Medulla oblongata (tissue), 1 donor: Measurements from ENCODE around the gene ARHGEF7.

Source experiments
- DNase-seq: peaks from one replicate; pipeline ENCODE4 v3.0.0-alpha.2; 2015; ENCODE audit errors: extremely low spot score

The ARHGEF7 gene

DNA sequence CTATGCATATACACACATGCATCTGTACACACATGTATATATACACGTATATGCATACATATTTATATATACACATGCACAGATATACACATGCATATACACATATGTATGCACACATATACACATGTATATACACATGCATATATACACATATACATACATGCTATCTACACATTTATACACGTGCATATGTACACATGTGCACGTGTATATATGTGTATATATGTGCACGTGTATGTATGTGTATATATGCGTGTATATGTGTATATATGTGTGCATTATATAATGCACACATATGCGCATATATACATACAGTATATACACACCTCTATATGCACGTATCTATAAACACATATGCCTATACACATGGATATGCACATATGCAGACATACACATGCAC is 17.8 kb downstream of the ARHGEF7 start:
- DNase-seq = no peak

GRCh38 chr13:111139452-111139851 is 24.3 kb downstream of the ARHGEF7 start:
- DNase-seq = no peak

GRCh38 chr13:111139873-111140561 is 24.9 kb downstream of the ARHGEF7 start:
- no peak for DNase-seq

GRCh38 chr13:111140562-111141105 is 25.5 kb downstream of the ARHGEF7 start:
- DNase-seq = no peak

DNA sequence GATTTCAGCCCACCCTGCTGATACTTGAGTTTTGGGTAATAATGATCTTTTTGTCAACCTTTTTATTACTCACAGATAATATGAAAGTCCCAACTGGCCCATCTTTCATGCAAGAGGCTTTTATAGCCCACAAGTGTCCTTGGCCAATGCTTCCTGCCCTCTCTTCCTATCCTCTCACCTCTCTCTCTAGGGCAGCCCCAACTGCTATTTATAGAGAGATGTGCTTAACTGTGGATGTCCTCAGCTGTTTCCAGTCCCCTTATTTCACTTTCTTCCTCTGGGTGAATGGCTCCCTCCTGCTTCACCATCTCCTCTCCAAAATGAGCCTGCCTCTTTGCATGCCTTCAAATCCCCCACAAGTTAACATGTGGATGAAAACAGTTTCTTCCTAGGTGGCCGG is 27.4 kb downstream of the ARHGEF7 start:
- DNase-seq = no peak

DNA sequence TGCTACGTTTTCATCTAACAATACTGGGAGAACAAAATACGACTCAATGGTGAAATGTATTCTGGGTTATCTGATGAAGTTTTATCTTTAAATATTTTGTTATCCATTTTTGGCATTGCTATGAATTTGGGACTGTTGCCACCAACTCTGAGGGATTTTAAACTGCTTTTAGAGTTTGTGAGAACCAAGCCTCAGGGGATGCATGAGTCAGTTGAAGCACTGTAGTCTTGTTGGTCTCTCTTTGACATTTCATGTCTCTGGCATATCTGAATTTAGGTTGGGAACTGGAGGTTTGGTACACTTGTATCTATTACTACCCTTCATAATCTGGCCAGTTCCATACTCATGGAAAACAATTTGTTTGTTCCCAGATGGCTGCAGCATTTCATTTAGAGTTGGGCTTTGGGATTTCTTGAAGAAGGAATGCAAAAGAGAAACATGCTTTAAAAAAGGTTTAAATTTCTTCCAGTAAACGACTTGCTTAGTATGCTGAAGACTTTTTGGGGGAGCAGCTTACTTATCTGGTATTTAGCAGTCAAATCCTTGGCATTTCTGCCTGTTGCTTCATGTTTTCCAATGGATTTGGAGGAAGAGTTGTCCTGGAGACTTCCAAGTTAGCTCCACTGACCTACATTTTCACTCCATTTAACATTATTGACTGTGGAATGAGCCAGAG is 28.9 kb downstream of the ARHGEF7 start:
- DNase-seq = peak; percentile 24

- DNase-seq = no peak
Measured at GRCh38 chr13:111145071-111145470, 30.0 kb downstream of the ARHGEF7 start.

DNA sequence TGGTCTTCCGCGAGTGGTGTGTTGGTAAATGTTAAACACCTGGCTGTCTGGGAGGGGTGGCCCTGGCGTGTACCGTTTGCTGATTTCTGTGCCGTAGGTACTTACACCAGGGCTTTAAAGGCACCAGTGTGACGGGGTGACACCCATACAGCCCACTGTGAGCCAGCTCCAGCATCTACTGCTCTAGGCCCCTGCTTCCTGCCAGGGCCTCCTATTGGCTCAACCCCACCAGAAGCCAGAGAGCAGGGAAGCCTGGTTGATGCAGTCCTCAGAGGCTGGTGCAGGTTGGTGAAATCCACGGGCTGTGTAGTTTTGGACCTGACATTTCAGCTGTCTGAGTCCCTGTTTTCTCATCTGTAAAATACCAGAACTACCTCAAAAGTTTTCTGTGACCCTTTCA is 30.4 kb downstream of the ARHGEF7 start:
- DNase-seq = no peak

GRCh38 chr13:111152844-111153243 is 37.7 kb downstream of the ARHGEF7 start:
- peak; percentile 12 for DNase-seq

- peak; percentile 95 for DNase-seq
Measured at GRCh38 chr13:111153279-111153976, 38.3 kb downstream of the ARHGEF7 start.

DNA sequence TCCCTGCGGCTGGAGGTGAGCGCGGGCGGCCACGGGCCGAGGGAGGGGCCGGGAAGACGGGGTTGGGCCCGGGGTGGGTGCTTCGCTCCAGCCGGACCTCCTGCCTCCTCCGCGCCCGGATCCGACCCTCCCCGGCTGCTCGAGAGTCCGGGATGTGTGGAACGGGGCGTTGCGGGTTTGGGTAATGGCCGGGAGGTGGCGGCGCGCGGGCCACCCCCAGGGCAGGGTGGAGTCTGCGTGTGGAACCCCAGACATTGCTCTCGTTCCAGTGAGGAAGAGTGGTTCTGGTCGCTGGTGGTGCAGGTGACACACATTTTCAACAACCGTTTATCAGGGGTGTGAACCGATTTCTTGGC is 38.8 kb downstream of the ARHGEF7 start:
- DNase-seq = peak; percentile 29

DNA sequence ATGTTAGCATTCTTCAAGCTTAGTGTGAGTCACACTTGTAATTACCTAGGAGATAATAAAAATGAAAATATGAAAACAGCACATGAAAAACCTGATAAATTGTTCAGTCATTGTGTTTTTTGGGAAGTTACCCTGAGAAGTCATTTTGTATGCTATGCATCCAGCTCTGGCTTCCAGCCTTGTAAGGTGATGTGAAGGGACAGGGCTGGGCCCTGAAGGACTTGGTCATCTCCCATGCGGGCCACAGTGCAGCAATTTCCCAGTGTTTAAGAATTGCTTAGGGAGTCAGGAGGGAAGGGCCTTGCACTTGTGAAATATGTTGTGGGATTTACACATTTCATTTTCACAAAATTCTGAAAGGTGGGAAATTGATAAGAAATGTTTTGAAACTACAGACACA is 41.3 kb downstream of the ARHGEF7 start:
- no peak for DNase-seq

GRCh38 chr13:111158136-111158805 is 43.2 kb downstream of the ARHGEF7 start:
- DNase-seq = peak; percentile 36

- no peak for DNase-seq
Measured at GRCh38 chr13:111159362-111160320, 44.5 kb downstream of the ARHGEF7 start.

DNA sequence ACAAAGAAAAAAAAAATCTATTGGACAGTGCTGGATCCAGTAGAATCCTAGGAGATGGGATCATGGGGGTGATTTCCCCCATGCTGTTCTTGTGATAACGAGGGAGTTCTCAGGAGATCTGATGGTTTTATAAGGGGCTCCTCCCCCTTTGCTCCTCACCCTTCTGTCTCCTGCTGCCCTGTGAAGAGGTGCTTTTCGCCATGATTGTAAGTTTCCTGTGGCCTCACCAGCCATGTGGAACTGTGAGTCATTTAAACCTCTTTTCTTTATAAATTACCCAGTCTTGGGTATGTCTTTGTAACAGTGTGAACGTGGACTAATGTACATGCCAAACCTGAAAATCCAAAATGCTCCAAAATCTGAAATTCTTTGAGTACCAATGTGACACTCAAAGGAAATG is 45.5 kb downstream of the ARHGEF7 start:
- no peak for DNase-seq

DNA sequence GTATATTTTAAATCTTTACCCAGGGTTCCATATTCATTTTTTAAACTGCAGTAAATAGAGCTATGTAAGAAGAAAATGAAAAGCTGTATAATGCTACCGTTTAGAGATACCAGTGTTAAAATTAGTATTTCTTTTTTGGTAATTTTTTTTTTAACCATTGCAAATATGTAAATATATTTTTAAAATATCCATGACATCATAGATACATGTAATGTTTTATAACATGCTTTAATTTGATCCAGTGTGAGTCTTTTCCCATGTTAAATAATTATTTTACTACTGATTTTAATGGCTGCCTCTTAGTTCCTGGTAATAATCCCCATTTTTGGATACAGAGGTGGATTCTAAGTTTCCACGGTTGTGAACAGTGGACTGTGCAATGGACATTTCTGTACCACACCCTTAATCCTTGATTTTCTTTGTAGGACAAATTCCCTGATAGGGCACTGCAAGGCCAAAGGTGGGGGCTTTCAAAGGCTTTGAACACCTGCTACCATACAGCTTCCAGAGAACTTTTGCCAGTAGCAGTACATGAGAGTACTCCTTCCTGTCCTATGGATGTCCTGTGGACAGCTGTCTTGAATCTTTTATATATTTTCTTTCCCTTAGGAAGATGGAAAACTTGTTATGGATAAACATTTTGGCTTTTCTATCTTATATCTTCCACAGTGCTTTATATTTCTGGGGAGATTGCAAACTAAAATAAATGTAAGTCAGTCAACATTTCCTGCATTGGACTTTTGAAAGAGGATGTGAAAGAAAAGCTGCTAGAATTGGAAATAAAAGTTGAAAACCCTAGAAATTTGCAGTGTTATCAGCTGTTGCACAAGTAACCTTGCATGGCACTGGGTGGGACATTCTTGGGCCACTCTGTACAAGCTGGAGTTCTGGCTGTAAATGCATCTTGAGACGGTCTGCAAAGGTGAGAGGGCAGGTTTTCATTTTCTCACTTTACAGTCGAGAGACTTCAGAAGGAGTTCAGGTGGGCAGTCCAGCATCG is 46.8 kb downstream of the ARHGEF7 start:
- DNase-seq = no peak

DNA sequence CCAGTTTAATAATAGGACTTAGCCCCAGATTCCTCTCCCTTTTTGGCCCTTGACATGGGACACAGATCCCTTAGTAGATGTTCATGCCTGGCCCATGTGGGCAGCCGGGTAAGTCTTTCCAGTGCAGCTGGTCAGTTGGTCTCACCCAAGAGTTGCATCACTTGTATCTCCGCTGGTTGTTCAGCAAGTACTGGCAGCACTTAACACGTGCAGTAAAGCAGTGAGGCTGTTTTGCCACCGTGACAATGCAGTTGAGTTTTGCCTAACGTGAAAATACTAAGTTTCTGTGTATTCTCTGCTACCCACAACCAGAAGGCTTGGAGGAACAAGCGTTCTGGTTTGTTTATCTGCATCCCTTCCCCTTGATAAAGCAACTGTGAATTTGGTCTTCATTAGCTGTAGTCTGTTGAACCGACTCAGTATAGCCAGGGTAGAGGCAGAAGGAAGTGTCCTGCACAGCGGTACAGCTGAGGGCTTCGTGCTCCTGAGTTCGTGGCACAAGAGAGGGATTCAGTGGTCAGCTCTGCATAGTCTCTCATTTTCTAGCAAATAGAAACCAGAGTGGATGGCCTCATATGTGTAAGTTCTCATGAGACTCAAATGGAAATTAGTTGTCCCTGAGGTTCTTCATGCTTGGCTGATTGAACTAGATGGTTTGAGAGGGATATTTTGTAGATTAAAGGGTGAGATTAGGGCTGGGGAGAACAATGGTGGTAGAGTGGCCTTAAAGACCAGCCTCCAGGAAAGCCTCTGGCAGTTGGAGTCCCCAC is 50.3 kb downstream of the ARHGEF7 start:
- DNase-seq = no peak

DNA sequence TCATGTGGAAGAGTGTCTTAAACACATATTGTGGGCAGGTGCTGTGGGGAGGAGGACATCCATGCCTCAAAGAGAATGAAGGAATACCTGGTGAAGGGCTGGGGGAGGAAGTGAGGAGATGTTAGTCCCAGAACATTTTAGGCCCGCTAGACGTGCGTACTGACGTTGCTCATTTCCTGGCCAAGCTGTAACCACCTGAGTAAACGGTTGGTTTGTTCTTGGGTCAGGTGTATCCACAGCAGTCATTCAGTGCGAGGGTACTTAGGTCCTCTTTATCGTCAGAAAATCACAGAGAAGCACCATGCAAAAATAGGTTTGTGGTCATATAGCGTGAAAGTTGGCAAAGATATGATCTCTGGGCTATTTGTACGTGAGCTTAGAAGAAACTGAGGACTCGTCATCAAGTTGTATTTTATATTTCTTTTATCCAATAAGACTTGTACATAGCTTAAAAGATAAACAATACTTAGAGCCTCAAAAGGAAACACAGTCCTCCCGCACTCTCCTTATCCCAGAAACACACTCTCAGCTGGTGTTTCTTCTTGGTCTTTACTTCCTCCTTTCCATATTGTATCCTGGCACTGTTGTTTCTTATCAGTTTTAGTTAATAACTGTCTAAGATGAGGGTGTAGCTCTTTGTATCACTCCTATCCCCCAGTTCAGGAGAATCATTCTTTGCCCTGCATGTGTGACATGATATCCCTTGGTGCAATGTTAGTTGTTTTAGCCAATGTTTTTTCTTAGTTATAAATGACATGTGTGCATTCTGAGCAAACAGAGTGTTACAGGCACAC is 52.0 kb downstream of the ARHGEF7 start:
- no peak for DNase-seq
